ENCODE data around the gene HOOK1.

HOOK1 gene

GRCh38 chr1:59771361-59771760, 43.4 kb upstream of the HOOK1 start:
- Histone ChIP-seq H3K4me2 (ENCODE audit: low read length) (no peak overlapping the region), H3K27ac (ENCODE audit: low read depth, low read length) (no peak overlapping the region), H3K9me2 (replicated peaks; ENCODE audit: control insufficient read depth, low read length) (no peaks in the 10 kb centered on the region), H3K4me3 (ENCODE audit: low read length) (no peak overlapping the region), H3K4me1 (ENCODE audit: control insufficient read depth, low read length) (no peaks in the 10 kb centered on the region), H3K36me3 (ENCODE audit: control insufficient read depth, low read length) (no peaks in the 10 kb centered on the region), H3F3A (ENCODE audit: control insufficient read depth, insufficient read depth) (no peaks in the 10 kb centered on the region), H3K9me3 (ENCODE audit: control insufficient read depth, insufficient read depth, low read length) (no peaks in the 10 kb centered on the region), H3K27me3 (ENCODE audit: control insufficient read depth, low read length) (no peaks in the 10 kb centered on the region), H3K79me2 (ENCODE audit: control insufficient read depth, low read length) (no peaks in the 10 kb centered on the region), H4K20me1 (ENCODE audit: control insufficient read depth, insufficient read depth, low read depth, low read length) (no peaks in the 10 kb centered on the region)
- TF ChIP-seq, protein P1, sequence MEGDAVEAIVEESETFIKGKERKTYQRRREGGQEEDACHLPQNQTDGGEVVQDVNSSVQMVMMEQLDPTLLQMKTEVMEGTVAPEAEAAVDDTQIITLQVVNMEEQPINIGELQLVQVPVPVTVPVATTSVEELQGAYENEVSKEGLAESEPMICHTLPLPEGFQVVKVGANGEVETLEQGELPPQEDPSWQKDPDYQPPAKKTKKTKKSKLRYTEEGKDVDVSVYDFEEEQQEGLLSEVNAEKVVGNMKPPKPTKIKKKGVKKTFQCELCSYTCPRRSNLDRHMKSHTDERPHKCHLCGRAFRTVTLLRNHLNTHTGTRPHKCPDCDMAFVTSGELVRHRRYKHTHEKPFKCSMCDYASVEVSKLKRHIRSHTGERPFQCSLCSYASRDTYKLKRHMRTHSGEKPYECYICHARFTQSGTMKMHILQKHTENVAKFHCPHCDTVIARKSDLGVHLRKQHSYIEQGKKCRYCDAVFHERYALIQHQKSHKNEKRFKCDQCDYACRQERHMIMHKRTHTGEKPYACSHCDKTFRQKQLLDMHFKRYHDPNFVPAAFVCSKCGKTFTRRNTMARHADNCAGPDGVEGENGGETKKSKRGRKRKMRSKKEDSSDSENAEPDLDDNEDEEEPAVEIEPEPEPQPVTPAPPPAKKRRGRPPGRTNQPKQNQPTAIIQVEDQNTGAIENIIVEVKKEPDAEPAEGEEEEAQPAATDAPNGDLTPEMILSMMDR (IDR thresholded peaks at IDR 0.05; ENCODE audit: low read depth, low read length, poor library complexity, severe bottlenecking) = no peak
- no peak for TF ChIP-seq EZH2phosphoT487 (IDR thresholded peaks at IDR 0.05; ENCODE audit: borderline replicate concordance, low read length)

GRCh38 chr1:59775480-59775879, 39.3 kb upstream of the HOOK1 start:
- no peaks in the 10 kb centered on the region for H3K36me3 ChIP-seq (ENCODE audit: control insufficient read depth, low read length)
- no peaks in the 10 kb centered on the region for H3K79me2 ChIP-seq (ENCODE audit: control insufficient read depth, low read length)
- no peaks in the 10 kb centered on the region for H3K9me2 ChIP-seq (replicated peaks; ENCODE audit: control insufficient read depth, low read length)
- H3K27ac ChIP-seq (ENCODE audit: low read depth, low read length) = no peak overlapping the region
- no peak overlapping the region for H3K4me2 ChIP-seq (ENCODE audit: low read length)
- H3F3A ChIP-seq (ENCODE audit: control insufficient read depth, insufficient read depth) = no peaks in the 10 kb centered on the region
- H3K4me1 ChIP-seq (ENCODE audit: control insufficient read depth, low read length) = no peaks in the 10 kb centered on the region
- TF ChIP-seq EZH2phosphoT487 (IDR thresholded peaks at IDR 0.05; ENCODE audit: borderline replicate concordance, low read length) = no peak
- TF ChIP-seq, protein P1 (IDR thresholded peaks at IDR 0.05; ENCODE audit: low read depth, low read length, poor library complexity, severe bottlenecking) = no peak
- H3K4me3 ChIP-seq (ENCODE audit: low read length) = no peak overlapping the region
- no peaks in the 10 kb centered on the region for H4K20me1 ChIP-seq (ENCODE audit: control insufficient read depth, insufficient read depth, low read depth, low read length)
- no peaks in the 10 kb centered on the region for H3K27me3 ChIP-seq (ENCODE audit: control insufficient read depth, low read length)
- no peaks in the 10 kb centered on the region for H3K9me3 ChIP-seq (ENCODE audit: control insufficient read depth, insufficient read depth, low read length)

- Histone ChIP-seq H3K79me2 (ENCODE audit: control insufficient read depth, low read length) (no peaks in the 10 kb centered on the region), H3K4me3 (ENCODE audit: low read length) (no peak overlapping the region), H3F3A (ENCODE audit: control insufficient read depth, insufficient read depth) (no peaks in the 10 kb centered on the region), H3K9me2 (replicated peaks; ENCODE audit: control insufficient read depth, low read length) (no peaks in the 10 kb centered on the region), H4K20me1 (ENCODE audit: control insufficient read depth, insufficient read depth, low read depth, low read length) (no peaks in the 10 kb centered on the region), H3K27me3 (ENCODE audit: control insufficient read depth, low read length) (no peaks in the 10 kb centered on the region), H3K4me2 (ENCODE audit: low read length) (no peak overlapping the region), H3K27ac (ENCODE audit: low read depth, low read length) (no peak overlapping the region), H3K4me1 (ENCODE audit: control insufficient read depth, low read length) (no peaks in the 10 kb centered on the region), H3K36me3 (ENCODE audit: control insufficient read depth, low read length) (no peaks in the 10 kb centered on the region), H3K9me3 (ENCODE audit: control insufficient read depth, insufficient read depth, low read length) (no peaks in the 10 kb centered on the region)
- TF ChIP-seq EZH2phosphoT487 (IDR thresholded peaks at IDR 0.05; ENCODE audit: borderline replicate concordance, low read length) = no peak
- TF ChIP-seq, protein P1 (IDR thresholded peaks at IDR 0.05; ENCODE audit: low read depth, low read length, poor library complexity, severe bottlenecking) = no peak
Measured at GRCh38 chr1:59776960-59777852, 37.5 kb upstream of the HOOK1 start.
